GM19452 (cell line): ENCODE results near the gene GJA4.

Experiments used
- ATAC-seq: cut with Tn5 transposase; IDR thresholded peaks from one replicate; pipeline ENCODE4 v1.9.1; 2021; ENCODE audit not compliant: unreplicated experiment

Gene GJA4

GRCh38 chr1:34792868-34793727 lies at the start of gene GJA4:
TSS of gene GJA4 (plus strand) at chr1:34792999. CDS start at chr1:34794214, 1,215 bp downstream.
- no peak for ATAC-seq

GRCh38 chr1:34743775-34744174 lies 49.0 kb upstream of the GJA4 start:
- ATAC-seq, result no peak

- no peak for ATAC-seq
Observed at GRCh38 chr1:34744851-34745250, 47.9 kb upstream of the GJA4 start.

GRCh38 chr1:34745666-34746065 lies 47.1 kb upstream of the GJA4 start:
- no peak for ATAC-seq

GRCh38 chr1:34746101-34746500 lies 46.7 kb upstream of the GJA4 start:
- ATAC-seq, result no peak

GRCh38 chr1:34746785-34747637 lies 45.8 kb upstream of the GJA4 start:
- ATAC-seq, result no peak

GRCh38 chr1:34747638-34747941 lies 45.2 kb upstream of the GJA4 start:
- ATAC-seq, result no peak

- no peak for ATAC-seq
Observed at GRCh38 chr1:34749992-34750391, 42.8 kb upstream of the GJA4 start.

GRCh38 chr1:34750610-34751009 lies 42.2 kb upstream of the GJA4 start:
- no peak for ATAC-seq

GRCh38 chr1:34753163-34753562 lies 39.6 kb upstream of the GJA4 start:
- no peak for ATAC-seq

- ATAC-seq, result no peak
Observed at GRCh38 chr1:34754964-34755637, 37.7 kb upstream of the GJA4 start, which contains the start of gene GJB5. TSS of gene GJB5 (plus strand) at chr1:34755047. CDS start at chr1:34757331, 2,284 bp downstream.

- no peak for ATAC-seq
Observed at GRCh38 chr1:34755961-34756360, 36.8 kb upstream of the GJA4 start.

GRCh38 chr1:34757386-34757785 lies 35.4 kb upstream of the GJA4 start:
- ATAC-seq, result no peak

- ATAC-seq, result no peak
Observed at GRCh38 chr1:34758751-34759150, 34.0 kb upstream of the GJA4 start.

- ATAC-seq, result no peak
Observed at GRCh38 chr1:34759503-34760357, 33.1 kb upstream of the GJA4 start, which contains the start of gene GJB4. TSS of gene GJB4 (plus strand) at chr1:34759740. CDS start at chr1:34761255, 1,515 bp downstream.

GRCh38 chr1:34761176-34761761 lies 31.5 kb upstream of the GJA4 start:
- ATAC-seq, result no peak

- no peak for ATAC-seq
Observed at GRCh38 chr1:34761776-34762307, 31.0 kb upstream of the GJA4 start.

- ATAC-seq, result no peak
Observed at GRCh38 chr1:34762474-34763141, 30.2 kb upstream of the GJA4 start.

- no peak for ATAC-seq
Observed at GRCh38 chr1:34763142-34763781, 29.5 kb upstream of the GJA4 start.
